GOT3 (cell line): ENCODE results near the gene UBXN1.
"Not testable (repeated sequence)": the region's sequence is repeated elsewhere in the genome, so short reads cannot be mapped to it uniquely, and the experiment has no call there.

ENCODE experiments used
- DNase-seq: peaks from one replicate; lab custom pipeline; 2025; ENCODE audit warnings: mixed read lengths; lab: John Stamatoyannopoulos, UW

UBXN1 gene

DNA sequence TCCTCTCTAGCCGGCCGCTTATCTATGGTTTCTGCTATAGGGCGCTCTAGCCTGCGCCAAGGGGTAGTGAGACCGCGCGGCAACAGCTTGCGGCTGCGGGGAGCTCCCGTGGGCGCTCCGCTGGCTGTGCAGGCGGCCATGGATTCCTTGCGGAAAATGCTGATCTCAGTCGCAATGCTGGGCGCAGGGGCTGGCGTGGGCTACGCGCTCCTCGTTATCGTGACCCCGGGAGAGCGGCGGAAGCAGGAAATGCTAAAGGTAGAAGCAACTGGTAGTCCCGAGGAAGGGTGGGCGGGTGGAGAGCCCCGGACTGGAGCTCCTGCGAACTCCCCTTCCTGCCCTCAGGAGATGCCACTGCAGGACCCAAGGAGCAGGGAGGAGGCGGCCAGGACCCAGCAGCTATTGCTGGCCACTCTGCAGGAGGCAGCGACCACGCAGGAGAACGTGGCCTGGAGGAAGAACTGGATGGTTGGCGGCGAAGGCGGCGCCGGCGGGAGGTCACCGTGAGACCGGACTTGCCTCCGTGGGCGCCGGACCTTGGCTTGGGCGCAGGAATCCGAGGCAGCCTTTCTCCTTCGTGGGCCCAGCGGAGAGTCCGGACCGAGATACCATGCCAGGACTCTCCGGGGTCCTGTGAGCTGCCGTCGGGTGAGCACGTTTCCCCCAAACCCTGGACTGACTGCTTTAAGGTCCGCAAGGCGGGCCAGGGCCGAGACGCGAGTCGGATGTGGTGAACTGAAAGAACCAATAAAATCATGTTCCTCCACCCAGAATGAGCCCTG, 7.1 kb downstream of the UBXN1 start, which contains the start of the genes LBHD1 and UQCC3:
Gene LBHD1 (minus strand): TSS at position 660 of the 782 bp plus-strand sequence. CDS start 2,236 bp downstream, outside the sequence.
Gene UQCC3 (plus strand): TSS at position 66 of the 782 bp plus-strand sequence. CDS start 73 bp downstream, at position 139.
- no peak for DNase-seq

DNA sequence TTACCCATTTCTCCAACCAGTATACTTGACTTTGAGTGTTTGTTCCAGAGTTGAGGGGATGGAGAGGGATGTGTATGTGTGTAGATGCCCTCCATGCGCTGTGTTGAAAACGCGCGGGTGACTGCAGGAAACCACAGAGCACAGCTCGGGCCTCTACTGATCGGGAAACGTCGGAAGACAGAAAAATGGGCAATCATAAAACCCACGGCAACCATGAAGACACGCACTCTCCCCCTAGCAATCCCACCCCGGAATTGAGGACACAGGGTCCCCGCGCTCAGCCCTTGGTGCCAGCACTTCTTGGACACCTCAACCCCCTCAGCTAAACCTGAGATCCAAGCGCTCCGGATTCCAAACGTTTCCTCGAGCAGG, 7.7 kb downstream of the UBXN1 start:
- DNase-seq = peak; percentile 37

DNA sequence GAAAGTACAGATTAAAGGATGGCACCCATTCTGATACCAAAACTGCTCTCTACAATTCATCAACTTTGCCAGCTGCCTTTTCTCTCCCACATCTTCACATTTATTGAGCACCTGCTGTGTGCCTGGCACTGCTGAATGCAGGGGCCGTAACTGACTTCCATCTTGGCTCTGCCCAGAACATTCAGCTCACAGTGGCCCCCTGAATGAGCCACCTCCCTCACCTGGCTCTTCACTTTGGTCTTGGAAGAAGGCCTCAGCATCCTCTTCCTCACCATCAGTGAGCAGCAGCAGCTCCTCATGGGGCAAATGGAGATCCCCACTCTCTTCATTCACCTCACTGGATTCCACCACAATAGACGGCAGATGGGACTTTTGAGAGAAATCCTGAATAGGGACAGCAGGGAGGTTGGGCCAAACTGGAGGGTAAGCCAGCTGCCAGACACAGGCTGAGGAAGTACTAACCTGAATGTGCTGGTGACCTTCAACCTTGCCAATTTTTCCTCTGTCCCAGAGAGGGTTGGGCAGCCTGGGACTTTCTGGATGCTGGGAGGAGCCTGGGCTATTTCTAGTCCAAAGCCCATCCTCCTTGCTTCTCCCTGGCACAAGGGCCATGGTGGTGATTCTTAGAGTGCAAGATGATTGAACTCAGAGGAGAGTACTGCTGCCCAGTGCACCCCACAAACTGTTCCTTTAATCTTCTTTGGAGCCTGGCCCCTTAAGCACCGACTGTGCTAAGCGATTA, 9.3 kb downstream of the UBXN1 start:
- DNase-seq = no peak

DNA sequence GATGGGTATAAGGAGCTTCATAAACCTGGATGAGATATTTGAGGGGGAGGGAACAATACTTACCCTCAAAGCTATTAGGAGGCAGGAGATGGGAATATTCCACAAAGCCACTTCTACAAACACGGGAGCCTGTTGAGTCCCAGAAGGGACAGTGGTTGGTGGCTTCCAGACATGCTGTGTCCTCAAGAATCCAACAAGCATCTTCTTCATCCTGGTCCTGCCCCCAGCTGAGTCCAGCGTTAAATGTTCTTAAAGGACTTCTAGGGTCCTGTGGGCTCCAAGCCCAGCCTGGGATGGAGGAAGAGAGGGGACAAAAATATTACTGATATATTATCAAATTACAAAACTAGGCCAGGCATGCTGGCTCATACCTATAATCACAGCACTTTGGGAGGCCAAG, 11.4 kb downstream of the UBXN1 start:
- DNase-seq = no peak

DNA sequence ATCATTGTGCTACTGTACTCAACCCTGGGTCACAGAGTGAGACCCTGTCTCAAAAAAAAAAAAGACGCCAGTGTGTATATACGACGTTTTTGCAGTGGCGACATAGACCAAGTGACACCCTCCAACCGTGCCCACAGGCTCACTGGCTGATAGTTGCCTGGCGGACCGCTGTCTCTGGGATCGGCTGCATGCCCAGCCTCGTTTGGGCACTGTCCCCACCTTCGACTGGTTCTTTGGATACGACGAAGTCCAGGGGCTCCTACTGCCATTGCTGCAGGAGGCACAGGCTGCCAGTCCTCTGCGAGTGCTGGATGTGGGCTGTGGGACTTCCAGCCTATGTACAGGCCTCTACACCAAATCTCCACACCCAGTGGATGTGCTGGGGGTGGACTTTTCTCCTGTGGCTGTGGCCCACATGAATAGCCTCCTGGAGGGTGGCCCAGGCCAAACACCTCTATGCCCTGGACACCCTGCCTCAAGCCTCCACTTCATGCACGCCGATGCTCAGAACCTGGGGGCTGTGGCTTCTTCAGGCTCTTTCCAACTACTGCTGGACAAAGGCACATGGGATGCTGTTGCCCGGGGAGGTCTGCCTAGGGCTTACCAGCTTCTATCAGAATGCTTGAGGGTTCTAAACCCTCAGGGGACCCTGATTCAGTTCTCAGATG, 12.5 kb downstream of the UBXN1 start:
- DNase-seq = no peak

DNA sequence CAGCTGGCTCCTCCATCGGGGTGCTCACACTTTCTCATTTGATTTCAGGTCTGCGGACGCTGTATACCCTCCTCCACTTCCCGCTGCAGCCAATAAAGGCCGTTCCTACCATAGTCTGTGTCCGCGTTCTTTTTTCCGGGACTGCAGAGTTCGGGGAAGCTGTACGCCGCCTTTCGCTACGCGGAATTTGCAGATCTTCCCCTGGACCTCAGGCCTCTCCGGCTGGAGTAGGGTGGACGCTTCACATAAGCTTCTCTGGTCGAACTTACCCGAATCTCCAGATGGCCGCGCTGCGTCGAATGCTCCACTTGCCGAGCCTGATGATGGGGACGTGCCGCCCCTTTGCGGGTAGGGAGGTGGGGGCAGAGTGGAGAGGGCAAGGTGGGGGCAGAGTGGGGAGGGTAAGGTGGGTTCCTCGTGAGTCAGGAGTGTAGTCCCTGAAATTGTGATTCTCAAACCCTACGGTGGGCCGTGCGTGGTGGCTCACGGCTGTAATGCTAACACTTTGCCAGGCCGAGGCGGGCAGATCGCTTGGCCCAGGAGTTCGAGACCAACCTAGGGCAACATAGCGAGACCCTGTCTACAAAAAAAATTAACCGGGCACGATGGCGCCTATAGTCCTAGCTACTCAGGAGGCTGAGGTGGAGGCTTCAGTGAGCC, 13.1 kb downstream of the UBXN1 start:
- no peak for DNase-seq

DNA sequence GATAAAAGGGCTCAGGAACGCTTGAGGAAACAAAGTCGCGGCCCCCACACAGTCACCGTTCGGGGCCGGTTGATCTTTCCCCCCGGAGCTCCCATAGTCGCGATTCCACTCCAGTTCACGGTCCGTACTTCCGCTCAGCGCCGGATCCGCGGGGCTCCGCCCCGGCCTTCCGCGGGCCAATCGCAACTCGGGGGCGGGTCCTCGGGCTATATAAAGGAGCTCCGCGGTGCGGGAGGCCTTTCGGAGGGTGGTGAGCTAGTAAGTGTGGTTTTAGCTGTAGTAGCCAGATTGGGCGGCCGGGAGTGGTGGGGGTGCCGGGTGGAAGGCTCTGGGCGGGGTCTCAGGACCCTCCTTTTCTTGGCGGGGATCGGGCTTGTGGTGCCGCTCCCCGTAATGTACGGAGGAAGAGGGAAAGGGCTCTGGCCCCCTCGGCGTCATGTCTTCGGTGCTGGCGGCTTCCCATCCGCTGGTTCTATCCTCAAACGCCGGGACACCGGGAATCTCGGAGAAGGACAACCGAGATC, 13.7 kb downstream of the UBXN1 start, which contains the start of the genes C11orf98 and CSKMT:
Gene C11orf98 (minus strand): TSS at position 136 of the 524 bp plus-strand sequence. CDS start 41 bp downstream, at position 95.
Gene CSKMT (plus strand): TSS at position 238 of the 524 bp plus-strand sequence. CDS start 568 bp downstream, outside the sequence.
- DNase-seq = peak; percentile 92

DNA sequence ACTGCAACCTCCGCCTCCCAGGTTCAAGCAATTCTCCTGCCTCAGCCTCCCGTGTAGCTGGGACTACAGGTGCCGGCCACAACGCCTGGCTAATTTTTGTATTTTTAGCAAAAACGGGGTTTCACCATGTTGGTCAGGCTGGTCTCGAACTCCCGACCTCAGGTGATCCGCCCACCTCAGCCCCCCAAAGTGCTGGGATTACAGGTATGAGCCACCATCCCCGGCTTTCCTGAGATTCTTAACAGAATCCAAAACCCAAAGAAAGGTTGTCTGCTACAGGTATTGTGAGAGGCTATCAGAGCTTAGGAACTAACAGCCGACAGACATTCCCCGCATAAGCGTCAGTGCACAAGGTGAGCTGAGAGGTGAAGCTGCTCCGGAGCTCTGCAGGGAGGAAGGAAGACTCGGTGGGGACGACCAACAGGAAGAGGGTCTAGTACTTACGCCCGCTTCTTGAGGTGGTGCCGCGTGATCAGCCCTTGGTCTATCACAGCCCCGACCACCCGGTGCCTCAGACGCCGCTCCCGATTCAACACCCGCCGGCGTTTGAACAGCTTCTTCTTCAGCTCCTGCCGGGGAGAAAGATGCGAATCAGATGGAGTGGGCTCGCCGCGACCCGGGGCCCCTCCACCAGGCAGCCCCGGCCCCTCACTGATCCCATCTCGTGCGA, 14.3 kb downstream of the UBXN1 start:
- no peak for DNase-seq

DNA sequence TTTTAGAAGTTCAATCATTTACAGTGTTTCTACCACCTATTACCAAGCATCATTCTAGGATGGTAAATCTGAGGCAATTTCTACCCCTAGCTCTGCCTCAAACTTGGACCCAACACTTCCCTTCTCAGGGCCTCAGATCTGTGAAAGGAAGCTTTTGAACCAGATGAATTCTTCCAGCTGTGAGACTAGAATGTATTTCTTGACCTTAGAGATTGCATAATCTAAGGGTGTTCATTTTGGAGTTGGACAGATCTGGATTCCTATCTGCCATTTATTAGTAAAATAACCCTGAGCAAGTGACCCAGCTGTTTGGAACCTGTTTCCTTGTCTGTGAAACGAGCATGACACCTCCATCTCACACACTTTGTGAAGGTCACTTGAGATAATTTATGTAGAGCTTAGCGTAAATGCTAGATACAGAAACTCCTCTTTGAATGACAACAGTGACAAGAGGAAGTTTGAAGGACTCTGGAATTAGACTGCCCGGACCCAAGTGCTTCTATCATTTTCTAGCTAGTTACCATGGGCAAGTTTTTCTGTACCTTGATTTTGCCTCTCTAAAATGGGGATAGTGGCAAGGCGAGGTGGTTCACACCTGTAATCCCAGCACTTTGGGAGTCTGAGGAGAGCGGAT, 22.0 kb downstream of the UBXN1 start:
- no peak for DNase-seq

DNA sequence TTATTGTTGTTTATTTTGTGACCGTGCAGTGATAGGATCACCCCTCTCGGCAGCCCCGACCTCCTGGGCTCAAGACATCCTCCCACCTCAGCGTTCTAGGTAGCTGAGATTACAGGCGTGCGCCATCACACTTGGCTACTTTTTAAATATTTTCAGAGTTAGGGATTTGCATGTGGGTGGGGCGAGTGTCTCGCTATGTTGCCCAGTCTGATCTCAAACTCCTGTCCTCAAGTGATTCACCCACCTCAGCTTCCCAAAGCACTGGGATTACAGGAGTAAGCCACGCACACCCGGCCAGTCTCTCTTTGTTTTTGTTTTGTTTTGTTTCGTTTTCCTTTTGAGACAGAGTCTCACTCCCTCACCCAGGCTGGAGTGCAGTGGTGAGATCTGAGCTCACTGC, 24.6 kb downstream of the UBXN1 start:
- DNase-seq = no peak

DNA sequence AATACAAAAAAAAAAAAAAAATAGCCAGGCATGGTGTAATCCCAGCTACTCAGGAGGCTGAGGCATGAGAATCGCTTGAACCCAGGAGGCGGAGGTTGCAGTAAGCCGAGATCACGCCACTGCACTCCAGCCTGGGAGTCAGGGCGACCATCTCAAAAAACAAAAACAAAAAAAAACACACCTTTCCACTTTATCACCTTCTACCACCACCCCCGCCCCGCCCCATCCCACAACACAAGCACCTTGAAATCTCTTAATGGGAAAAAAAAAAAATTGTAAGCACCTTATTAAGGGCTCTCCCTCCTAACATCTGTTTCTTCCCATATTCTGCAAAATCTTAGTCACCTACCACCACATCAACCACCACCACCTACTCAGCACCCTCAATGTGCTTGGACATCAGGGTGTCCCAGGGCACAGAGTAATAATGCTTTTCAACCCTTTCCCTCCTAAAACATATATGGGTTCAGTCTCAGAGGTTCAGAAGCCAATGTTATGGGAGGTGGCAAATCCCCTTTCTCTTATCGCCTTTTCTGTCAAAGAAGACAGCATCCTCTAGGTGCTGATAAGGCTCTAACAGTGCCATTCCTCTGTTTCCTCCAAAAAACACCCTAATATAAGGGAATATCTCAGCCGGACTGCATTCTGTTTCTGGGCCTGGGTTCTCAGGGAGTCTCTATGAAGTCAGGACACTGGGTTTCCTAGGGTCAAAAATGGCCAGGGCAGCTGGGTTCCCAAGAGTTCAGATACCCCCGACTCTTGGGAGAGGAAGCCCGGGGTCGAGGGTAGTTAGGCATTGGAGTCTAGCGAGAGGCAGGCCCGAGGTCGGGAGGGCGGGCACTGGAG, 26.5 kb downstream of the UBXN1 start:
- DNase-seq = no peak

DNA sequence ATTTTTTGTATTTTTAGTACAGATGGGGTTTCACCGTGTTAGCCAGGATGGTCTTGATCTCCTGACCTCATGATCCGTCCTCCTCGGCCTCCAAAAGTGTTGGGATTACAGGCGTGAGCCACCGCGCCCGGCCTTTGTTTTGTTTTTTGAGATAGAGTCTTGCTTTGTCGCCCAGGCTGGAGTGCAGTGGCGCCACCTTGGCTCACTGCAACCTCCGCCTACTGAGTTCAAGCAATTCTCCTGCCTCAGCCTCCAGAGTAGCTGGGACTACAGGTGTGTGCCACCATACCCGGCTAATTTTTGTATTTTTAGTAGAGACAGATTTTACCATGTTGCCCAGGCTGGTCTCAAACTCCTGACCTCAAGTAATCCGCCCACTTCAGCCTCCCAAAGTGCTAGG, 28.6 kb downstream of the UBXN1 start:
- not testable (repeated sequence) for DNase-seq

DNA sequence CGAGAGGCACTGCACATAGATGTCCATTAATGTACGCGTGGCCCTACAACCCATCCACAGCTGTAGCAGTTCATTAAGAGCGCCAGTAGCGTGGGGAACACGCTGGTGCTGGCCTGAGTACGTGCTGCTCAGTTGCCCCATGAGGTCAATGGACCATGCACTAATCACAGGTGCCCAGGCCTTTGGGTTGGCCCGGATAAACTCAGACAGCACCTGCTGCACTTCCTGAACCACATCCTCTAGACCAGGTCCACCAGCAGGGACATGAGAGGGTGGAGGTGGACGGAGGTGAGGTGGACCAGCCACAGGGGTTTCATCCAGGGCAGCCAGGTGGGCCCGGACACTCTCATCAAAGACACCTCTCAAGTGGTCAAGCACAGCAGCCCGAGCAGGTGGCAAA, 29.4 kb downstream of the UBXN1 start:
- no peak for DNase-seq

DNA sequence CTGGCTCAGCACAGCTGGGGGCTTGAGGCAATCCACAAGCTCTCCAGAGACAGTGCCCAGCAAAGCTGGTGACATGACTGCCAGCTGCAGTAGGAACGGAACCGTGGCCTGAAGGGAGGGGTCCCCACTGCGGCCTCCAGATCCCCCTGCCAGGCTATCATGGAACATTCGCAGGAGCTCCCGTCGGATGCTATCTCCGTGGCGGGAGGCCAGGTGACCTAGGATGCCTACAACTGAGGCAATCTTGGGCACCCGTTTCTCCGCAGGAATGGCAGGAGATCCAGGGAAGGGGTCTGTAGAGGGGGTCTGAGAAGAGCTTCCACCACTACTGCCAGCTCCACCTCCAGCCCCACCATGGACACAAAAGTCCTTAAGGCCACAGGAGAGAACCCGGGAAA, 29.9 kb downstream of the UBXN1 start:
- no peak for DNase-seq

DNA sequence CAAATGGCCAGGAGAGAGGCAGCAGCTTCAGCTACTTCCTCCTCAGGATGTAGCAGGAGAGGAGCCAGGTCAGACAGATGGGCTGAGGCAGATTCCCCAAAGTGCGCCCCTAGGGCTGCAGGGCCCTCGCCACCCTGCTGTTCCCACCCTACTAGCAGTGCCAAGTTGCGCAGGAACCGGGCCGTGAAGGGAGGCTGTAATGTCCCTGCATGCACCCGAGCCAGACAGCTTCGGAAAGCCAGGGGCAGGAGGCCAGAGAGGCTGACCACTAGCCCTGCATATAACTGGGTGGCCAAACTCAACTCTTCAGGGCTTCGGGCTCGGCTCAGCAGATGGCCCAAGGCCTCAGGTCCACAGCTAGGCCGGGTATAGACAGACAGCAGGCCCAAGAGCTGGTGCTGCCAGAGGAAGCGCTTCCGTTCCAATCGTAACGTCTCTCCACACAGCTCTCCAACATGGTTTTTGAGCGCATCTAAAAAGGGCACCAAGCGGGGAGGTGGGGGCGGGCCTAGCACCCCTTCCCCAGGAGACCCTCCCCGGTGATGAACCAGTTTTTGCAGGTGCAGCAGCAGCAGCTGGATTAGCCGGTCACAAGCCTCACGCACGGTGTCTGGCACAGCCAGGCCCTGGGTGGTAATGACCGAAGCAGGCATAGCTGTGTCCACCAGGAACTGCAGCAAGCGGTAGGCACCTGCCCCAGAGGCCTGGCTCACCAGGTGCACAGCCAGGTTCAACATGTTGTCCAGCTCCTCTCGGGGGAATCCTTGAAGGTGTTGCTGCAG, 30.5 kb downstream of the UBXN1 start:
- no peak for DNase-seq

DNA sequence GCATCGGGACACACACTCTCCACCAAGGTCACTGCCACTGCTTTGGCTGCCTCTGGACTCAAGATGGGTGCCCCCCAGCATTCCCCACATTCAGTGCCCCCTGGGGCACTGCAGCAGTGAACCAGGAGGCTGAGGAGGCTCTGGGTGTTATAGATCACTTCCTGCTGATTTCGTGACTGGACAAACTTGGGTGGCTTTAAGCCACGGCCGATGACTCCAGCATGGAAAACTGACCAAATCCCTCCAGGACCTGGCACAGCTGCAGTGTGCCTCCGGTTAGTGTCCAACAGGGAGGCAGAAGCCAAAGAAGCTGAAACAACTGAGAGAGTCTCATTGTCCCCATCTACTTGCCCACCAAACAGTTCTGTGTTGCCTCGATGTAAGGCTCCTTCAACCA, 31.3 kb downstream of the UBXN1 start:
- DNase-seq = peak; percentile 22

DNA sequence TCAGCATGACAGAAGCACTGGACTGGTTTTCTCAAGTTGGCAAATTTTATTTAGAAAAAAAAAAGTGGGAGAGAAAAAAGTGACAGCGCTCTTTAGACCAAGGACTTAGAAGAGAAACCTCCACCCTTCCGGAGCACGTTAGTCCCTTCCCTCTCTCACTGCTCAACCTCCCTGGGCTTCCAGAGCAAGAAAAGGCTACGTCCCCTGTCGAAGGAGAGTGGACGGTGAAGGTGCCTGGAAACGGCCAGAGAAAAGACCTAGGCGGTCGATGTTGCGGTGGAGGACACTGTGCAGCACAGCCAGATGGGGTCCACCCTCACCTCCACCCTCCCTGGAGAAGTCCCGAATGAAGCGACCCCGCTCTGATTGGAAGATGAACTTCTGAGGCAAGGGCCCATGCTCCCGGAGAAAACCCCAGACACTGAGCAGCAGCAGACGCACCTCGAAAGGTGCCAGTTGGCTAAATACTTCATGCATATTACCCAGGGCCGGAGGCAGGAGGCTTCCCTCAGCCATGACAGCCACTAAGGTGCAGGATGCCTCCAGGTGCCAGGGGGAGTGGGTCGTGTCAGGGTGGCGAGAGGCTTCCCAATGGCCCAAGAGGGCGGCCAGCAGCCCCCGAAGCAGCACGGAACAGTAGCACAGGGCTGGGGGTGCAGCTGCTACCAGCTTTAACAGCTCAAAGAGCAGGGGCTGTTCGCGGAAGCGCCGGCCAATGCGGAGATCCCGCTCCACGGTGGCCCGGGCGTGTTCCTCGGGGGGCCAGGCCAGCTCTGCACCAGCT, 31.9 kb downstream of the UBXN1 start:
- DNase-seq = no peak
